ENCODE measurements around the gene FAM107B. TPM values are rescaled to one million over a fixed set of nuclear protein-coding genes. Genes with fewer than 3 reads are reported as not detected.

Gene FAM107B
- total and polyA plus RNA-seq, 2 of the 13 experiments (the other 11 are each of a cell fraction or from before 2014, with no cell fraction given) = 15.7 to 24.8 TPM

DNA sequence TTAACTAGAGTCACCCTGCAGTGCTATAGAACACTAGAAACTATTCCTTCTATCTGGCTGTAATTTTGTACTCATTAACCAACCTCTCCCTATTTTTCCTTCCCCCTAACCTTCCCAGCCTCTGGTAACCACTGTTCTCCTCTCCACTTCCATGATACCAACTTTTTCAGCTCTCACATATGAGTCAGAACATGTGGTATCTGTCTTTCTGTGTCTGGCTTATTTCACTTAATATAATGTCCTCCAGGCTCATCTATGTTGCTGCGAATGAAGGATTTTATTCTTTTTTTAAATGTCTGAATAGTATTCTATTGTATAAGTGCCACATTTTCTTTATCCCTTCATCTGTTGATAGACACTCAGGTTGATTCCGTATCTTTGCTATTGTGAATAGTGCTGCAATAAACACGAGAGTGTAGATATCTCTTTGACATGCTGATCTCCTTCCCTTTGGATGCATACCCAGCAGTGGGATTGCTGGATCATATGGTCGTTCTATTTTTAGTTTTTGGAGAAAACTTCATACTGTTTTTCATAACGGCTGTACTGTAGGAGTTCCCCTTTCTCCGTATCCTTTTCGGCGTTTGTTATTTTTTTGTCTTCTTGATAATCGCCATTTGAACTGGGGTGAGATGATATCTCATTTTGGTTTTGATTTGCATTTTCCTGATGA, 101.4 kb downstream of the FAM107B start:
- intact Hi-C loops (cut with micrococcal nuclease; ENCODE audit: unreplicated experiment) (no loop called here), in situ Hi-C loops (cut with HindIII; ENCODE audit: extremely low pct_ligation_motif_present, low pct_unique_long_range_greater_than_20kb) (no loop called here)
- H3K4me2 ChIP-seq (ENCODE audit: low read depth, low read length) = no peak overlapping the region
- no peak for TF ChIP-seq ZMYM4 (CRISPR knock-in tag; IDR thresholded peaks at IDR 0.05)
- TF ChIP-seq IRX3 (CRISPR knock-in tag; IDR thresholded peaks at IDR 0.05; ENCODE audit: borderline replicate concordance, low read depth) = no peak
- TF ChIP-seq SOX5 (CRISPR knock-in tag; IDR thresholded peaks at IDR 0.05; ENCODE audit: borderline replicate concordance) = no peak
- ChIA-PET POLR2A (no interaction called here), CTCF (ENCODE audit: low intra/inter-chr PET ratio, low total read pairs) (no interaction called here)
- no peak overlapping the region for H2AFZ ChIP-seq (ENCODE audit: low read length)
- H3K79me2 ChIP-seq (ENCODE audit: insufficient read depth, low read length) = no peaks in the 10 kb centered on the region
- WGBS (ENCODE audit: low lambda C conversion rate) = 69% methylated on average over 9 of the region's 9 CpGs
- FAIRE-seq (no peak), ATAC-seq (no peak), DNase-seq (ENCODE audit: low spot score) (no peak)
- H3K27me3 ChIP-seq (ENCODE audit: control insufficient read depth in 1 of 2, insufficient read depth in 2 of 2, low read length in 2 of 2) = no peaks in the 10 kb centered on the region
- no peak overlapping the region for H3K9ac ChIP-seq (ENCODE audit: insufficient read depth, low read depth, low read length)
- no peaks in the 10 kb centered on the region for H3K36me3 ChIP-seq (replicated peaks in 1 of 2; ENCODE audit: control insufficient read depth in 1 of 2, insufficient read depth in 2 of 2, low read length in 2 of 2)
- no peaks in the 10 kb centered on the region for H4K20me1 ChIP-seq (ENCODE audit: insufficient read depth, low read length)
- H3K27ac ChIP-seq (ENCODE audit: extremely low read length, insufficient read depth, low read length) = no peak overlapping the region
- peaks cover 23% of the 10 kb centered on the region for H3K4me1 ChIP-seq (ENCODE audit: insufficient read depth, low read length)
- no TSS peak for BruUV-seq (replicated peaks)
- H3K4me3 ChIP-seq (replicated peaks in 1 of 3; ENCODE audit: insufficient read depth in 1 of 3, low read depth in 2 of 3, low read length in 3 of 3) = no peak overlapping the region
- no peaks in the 10 kb centered on the region for H3K9me3 ChIP-seq (ENCODE audit: low read length)

- BruUV-seq (replicated peaks) = no TSS peak
- H3K27me3 ChIP-seq (ENCODE audit: control insufficient read depth in 1 of 2, insufficient read depth in 2 of 2, low read length in 2 of 2) = no peaks in the 10 kb centered on the region
- intact Hi-C loops (cut with micrococcal nuclease; ENCODE audit: unreplicated experiment) = no loop called here
- H3K27ac ChIP-seq (ENCODE audit: extremely low read length, insufficient read depth, low read length) = no peak overlapping the region
- no peaks in the 10 kb centered on the region for H3K79me2 ChIP-seq (ENCODE audit: insufficient read depth, low read length)
- POLR2A ChIA-PET = no interaction called here
- WGBS (ENCODE audit: low lambda C conversion rate) = 64% methylated on average over 6 of the region's 6 CpGs
- no peak overlapping the region for H3K9ac ChIP-seq (ENCODE audit: insufficient read depth, low read depth, low read length)
- no peak for FAIRE-seq
- H3K36me3 ChIP-seq (replicated peaks in 1 of 2; ENCODE audit: control insufficient read depth in 1 of 2, insufficient read depth in 2 of 2, low read length in 2 of 2) = no peaks in the 10 kb centered on the region
- CTCF ChIA-PET (ENCODE audit: low intra/inter-chr PET ratio, low total read pairs) = no interaction called here
- ATAC-seq = no peak
- H4K20me1 ChIP-seq (ENCODE audit: insufficient read depth, low read length) = no peaks in the 10 kb centered on the region
- no peak overlapping the region for H2AFZ ChIP-seq (ENCODE audit: low read length)
- no peaks in the 10 kb centered on the region for H3K9me3 ChIP-seq (ENCODE audit: low read length)
- H3K4me2 ChIP-seq (ENCODE audit: low read depth, low read length) = no peak overlapping the region
- in situ Hi-C loops (cut with HindIII; ENCODE audit: extremely low pct_ligation_motif_present, low pct_unique_long_range_greater_than_20kb) = no loop called here
- peaks cover 23% of the 10 kb centered on the region for H3K4me1 ChIP-seq (ENCODE audit: insufficient read depth, low read length)
- DNase-seq (ENCODE audit: low spot score) = no peak
- no peak overlapping the region for H3K4me3 ChIP-seq (replicated peaks in 1 of 3; ENCODE audit: insufficient read depth in 1 of 3, low read depth in 2 of 3, low read length in 3 of 3)
- TF ChIP-seq NR2F6 (IDR thresholded peaks at IDR 0.05) (no peak), NR2F6 (CRISPR knock-in tag; IDR thresholded peaks at IDR 0.05) (no peak), MLLT10 (CRISPR knock-in tag; IDR thresholded peaks at IDR 0.05) (no peak), POGK (CRISPR knock-in tag; conservative IDR thresholded peaks at IDR 0.05) (no peak), FIP1L1 (IDR thresholded peaks at IDR 0.05; ENCODE audit: borderline replicate concordance, insufficient read depth, low read depth, low read length) (no peak), SCMH1 (CRISPR knock-in tag; IDR thresholded peaks at IDR 0.05; ENCODE audit: borderline replicate concordance) (no peak), ZNF570 (CRISPR knock-in tag; IDR thresholded peaks at IDR 0.05; ENCODE audit: borderline replicate concordance) (no peak), ZBTB14 (CRISPR knock-in tag; IDR thresholded peaks at IDR 0.05) (no peak), ZNF546 (CRISPR knock-in tag; conservative IDR thresholded peaks at IDR 0.05) (no peak)
- TF ChIP-seq, protein P1, sequence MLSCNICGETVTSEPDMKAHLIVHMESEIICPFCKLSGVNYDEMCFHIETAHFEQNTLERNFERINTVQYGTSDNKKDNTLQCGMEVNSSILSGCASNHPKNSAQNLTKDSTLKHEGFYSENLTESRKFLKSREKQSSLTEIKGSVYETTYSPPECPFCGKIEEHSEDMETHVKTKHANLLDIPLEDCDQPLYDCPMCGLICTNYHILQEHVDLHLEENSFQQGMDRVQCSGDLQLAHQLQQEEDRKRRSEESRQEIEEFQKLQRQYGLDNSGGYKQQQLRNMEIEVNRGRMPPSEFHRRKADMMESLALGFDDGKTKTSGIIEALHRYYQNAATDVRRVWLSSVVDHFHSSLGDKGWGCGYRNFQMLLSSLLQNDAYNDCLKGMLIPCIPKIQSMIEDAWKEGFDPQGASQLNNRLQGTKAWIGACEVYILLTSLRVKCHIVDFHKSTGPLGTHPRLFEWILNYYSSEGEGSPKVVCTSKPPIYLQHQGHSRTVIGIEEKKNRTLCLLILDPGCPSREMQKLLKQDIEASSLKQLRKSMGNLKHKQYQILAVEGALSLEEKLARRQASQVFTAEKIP (CRISPR knock-in tag; IDR thresholded peaks at IDR 0.05; ENCODE audit: borderline replicate concordance) = no peak
These were observed 103.3 kb downstream of the FAM107B start for GRCh38 chr10:14671386-14671831.
